ENCODE measurements around the gene NR2F1-AS1. TPM values are rescaled to one million over a fixed set of nuclear protein-coding genes. Genes with fewer than 3 reads are reported as not detected.

NR2F1-AS1 gene
- total RNA-seq, 2 donors from 2014 or later: 1.4 to 3.3 TPM

GRCh38 chr5:93590493-93590892 lies 9.5 kb upstream of the NR2F1-AS1 start:
- peaks cover 18% of the 10 kb centered on the region for H3K4me1 Mint-ChIP-seq

GRCh38 chr5:93589829-93590215 lies 8.8 kb upstream of the NR2F1-AS1 start:
- 24 to 31% methylated on average over 2 of the region's 2 CpGs for WGBS, 2 experiments (ENCODE audit: insufficient coverage in 1 of 2, insufficient read length in 1 of 2)
- Histone ChIP-seq H3K27ac (ENCODE audit: low read depth, low read length) (peak overlapping the region; percentile 52), H3K4me3 (ENCODE audit: low read length) (no peak overlapping the region), H3K9ac (ENCODE audit: extremely low read depth, low read length, poor library complexity, severe bottlenecking) (no peak overlapping the region), H3K36me3 (ENCODE audit: control insufficient read depth, insufficient read depth, low read length) (no peaks in the 10 kb centered on the region), H3K9me3 (ENCODE audit: control insufficient read depth, low read length) (no peaks in the 10 kb centered on the region), H3K4me1 (ENCODE audit: control insufficient read depth, insufficient read depth, low read length) (peaks cover 7% of the 10 kb centered on the region), H3K27me3 (ENCODE audit: control insufficient read depth, insufficient read depth, low read length, poor library complexity, severe bottlenecking) (peaks cover 98% of the 10 kb centered on the region)
- Mint-ChIP-seq H3K36me3 (ENCODE audit: low read depth) (no peaks in the 10 kb centered on the region), H3K4me3 (no peak overlapping the region), H3K27ac (no peak overlapping the region), H3K4me1 (peaks cover 15% of the 10 kb centered on the region), H3K27me3 (ENCODE audit: insufficient read depth) (peaks cover 33% of the 10 kb centered on the region), H3K9me3 (no peaks in the 10 kb centered on the region)
- no peak for DNase-seq
- TF ChIP-seq CTCF (conservative IDR thresholded peaks at IDR 0.05): no peak

More at GRCh38 chr5:93590493-93590892, 9.5 kb upstream of the NR2F1-AS1 start:
- Histone ChIP-seq H3K9ac (ENCODE audit: extremely low read depth, low read length, poor library complexity, severe bottlenecking) (no peak overlapping the region), H3K9me3 (ENCODE audit: control insufficient read depth, low read length) (no peaks in the 10 kb centered on the region), H3K36me3 (ENCODE audit: control insufficient read depth, insufficient read depth, low read length) (no peaks in the 10 kb centered on the region), H3K4me3 (ENCODE audit: low read length) (no peak overlapping the region), H3K27ac (ENCODE audit: low read depth, low read length) (peak overlapping the region; percentile 52), H3K4me1 (ENCODE audit: control insufficient read depth, insufficient read depth, low read length) (peaks cover 10% of the 10 kb centered on the region), H3K27me3 (ENCODE audit: control insufficient read depth, insufficient read depth, low read length, poor library complexity, severe bottlenecking) (peaks cover 100% of the 10 kb centered on the region)
- H3K36me3 Mint-ChIP-seq (ENCODE audit: low read depth): no peaks in the 10 kb centered on the region
- 37 to 65% methylated on average over 2 to 3 of the region's 3 CpGs for WGBS, 2 experiments (ENCODE audit: insufficient coverage in 1 of 2, insufficient read length in 1 of 2)
- DNase-seq: no peak
- no peak overlapping the region for H3K4me3 Mint-ChIP-seq
- TF ChIP-seq CTCF (conservative IDR thresholded peaks at IDR 0.05): no peak
- H3K27me3 Mint-ChIP-seq (ENCODE audit: insufficient read depth): peaks cover 28% of the 10 kb centered on the region
- H3K27ac Mint-ChIP-seq: no peak overlapping the region
- no peaks in the 10 kb centered on the region for H3K9me3 Mint-ChIP-seq

- Mint-ChIP-seq H3K27me3 (ENCODE audit: insufficient read depth) (peaks cover 33% of the 10 kb centered on the region), H3K4me3 (peak overlapping the region; percentile 34), H3K36me3 (ENCODE audit: low read depth) (no peaks in the 10 kb centered on the region), H3K4me1 (peaks cover 15% of the 10 kb centered on the region), H3K27ac (no peak overlapping the region), H3K9me3 (no peaks in the 10 kb centered on the region)
- no peaks in the 10 kb centered on the region for H3K9me3 ChIP-seq (ENCODE audit: control insufficient read depth, low read length)
- no peak overlapping the region for H3K9ac ChIP-seq (ENCODE audit: extremely low read depth, low read length, poor library complexity, severe bottlenecking)
- peaks cover 5% of the 10 kb centered on the region for H3K4me1 ChIP-seq (ENCODE audit: control insufficient read depth, insufficient read depth, low read length)
- peaks cover 93% of the 10 kb centered on the region for H3K27me3 ChIP-seq (ENCODE audit: control insufficient read depth, insufficient read depth, low read length, poor library complexity, severe bottlenecking)
- no peaks in the 10 kb centered on the region for H3K36me3 ChIP-seq (ENCODE audit: control insufficient read depth, insufficient read depth, low read length)
- peak overlapping the region; percentile 78 for H3K27ac ChIP-seq (ENCODE audit: low read depth, low read length)
- no peak for DNase-seq
- H3K4me3 ChIP-seq (ENCODE audit: low read length): peak overlapping the region; percentile 18
- no peak for TF ChIP-seq CTCF (conservative IDR thresholded peaks at IDR 0.05)
- WGBS, 2 experiments (ENCODE audit: insufficient coverage in 1 of 2, insufficient read length in 1 of 2): 43 to 72% methylated on average over 3 to 6 of the region's 6 CpGs
These were observed 8.3 kb upstream of the NR2F1-AS1 start for GRCh38 chr5:93589152-93589828.

All from endodermal cell (in vitro differentiated cells).